SIG-M5 treated with dmso at 0.1 percent for 504 hours (cell line): ENCODE data around the gene CNIH3.
"Not testable (repeated sequence)": the region's sequence is repeated elsewhere in the genome, so short reads cannot be mapped to it uniquely, and the experiment has no call there.

ENCODE experiments used
- DNase-seq: peaks from one replicate; lab custom pipeline; 2025; ENCODE audit not compliant: unreplicated experiment; lab: John Stamatoyannopoulos, UW

The CNIH3 gene

GRCh38 chr1:224684979-224685425 is 68.9 kb downstream of the CNIH3 start:
- no peak for DNase-seq

GRCh38 chr1:224686140-224686539 is 70.0 kb downstream of the CNIH3 start:
- DNase-seq = not testable (repeated sequence)

DNA sequence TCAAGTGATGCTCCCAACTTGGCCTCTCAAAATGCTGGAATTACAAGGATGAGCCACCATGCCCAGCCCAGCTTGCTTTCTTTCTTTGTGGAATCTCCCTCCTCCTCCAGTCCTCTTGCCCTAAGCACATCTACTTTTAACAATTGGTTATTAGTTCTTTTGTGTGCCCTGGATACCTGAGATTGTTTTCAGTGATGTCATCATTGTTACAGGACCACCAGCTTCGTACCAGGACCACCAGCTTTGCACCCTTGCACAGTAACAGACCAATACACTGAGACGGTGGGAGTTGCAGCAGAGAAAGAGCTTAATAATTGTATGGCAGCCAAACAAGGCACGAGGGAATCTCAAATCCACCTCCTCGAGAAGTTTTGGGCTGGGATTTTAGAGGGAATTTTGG is 71.3 kb downstream of the CNIH3 start:
- DNase-seq = no peak

DNA sequence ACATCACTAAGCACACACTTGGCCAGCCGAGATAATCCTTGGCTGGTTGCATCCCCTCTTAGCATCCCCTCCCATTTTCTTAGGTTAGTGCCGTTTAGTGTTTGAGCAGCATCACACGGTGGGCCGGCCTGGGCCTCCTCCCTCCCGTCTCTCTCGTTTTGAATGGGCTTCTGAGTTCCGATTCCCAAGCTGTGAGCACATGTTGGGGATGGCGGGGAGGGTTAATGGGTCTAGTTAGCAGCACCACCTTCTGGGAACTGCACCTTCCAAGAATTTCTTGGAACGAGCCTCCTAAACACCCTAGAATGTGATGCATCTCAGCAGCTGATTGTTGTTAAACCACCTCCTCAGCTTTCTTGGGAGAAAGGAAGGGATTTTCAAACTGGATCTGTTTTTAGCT is 73.3 kb downstream of the CNIH3 start:
- no peak for DNase-seq

DNA sequence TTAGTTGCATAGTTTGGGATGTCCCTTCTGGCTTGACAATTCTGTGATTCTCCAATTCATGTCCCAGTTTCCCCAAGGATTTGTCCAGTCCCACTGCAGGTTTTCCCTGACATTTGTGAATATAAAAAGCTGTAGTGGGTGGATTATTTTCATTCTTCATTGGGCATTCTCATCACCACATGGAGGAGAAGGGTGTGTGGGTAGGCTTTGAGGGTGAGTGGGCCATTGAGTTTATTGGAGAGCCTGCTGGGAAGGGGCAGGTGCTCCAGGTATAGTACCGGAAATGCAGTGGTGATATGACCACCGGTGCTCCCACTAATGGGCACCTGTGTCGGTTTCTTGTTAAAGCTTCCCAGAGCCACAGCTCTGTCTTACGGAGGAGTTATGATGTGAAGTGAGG is 74.5 kb downstream of the CNIH3 start:
- no peak for DNase-seq

DNA sequence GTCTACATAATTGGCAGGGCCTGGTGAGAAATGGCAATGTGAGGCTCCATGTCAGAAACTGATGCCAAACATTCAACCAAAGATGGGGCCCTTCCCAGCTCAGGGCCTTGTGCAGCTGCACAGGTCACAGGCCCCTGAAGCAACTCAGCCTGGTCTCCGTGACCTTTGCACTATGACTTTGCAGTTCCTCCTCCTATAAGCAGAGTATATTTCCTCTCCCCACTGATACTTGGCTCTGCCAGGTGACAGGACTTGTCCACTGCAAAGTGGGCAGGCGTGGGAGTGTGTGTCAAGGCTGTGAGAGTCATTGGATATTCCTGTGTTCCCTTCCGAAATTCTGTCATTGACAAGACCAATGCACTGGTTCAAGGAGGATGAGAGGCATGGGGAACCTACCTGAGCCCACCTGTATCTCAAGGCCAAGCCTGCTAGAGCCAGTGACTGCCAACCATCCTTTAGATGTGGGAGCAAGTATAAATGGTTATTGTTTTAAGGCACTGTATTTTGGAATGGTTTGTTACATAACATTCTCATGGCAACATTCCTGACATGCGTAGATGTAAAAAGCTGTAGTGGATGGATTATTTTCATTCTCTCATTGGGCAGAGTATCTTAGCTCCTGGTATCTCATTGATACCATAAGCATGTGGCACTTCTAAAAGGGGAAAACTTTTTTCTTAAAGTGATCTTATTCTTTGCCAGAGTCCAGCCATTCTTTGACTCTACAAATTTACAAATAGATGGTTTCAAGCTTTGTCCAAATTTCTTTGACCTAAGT is 75.2 kb downstream of the CNIH3 start:
- no peak for DNase-seq

GRCh38 chr1:224694969-224695368 is 78.9 kb downstream of the CNIH3 start:
- no peak for DNase-seq

GRCh38 chr1:224696021-224696420 is 79.9 kb downstream of the CNIH3 start:
- DNase-seq = no peak

- DNase-seq = no peak
These were observed 81.0 kb downstream of the CNIH3 start for GRCh38 chr1:224696891-224697765.

DNA sequence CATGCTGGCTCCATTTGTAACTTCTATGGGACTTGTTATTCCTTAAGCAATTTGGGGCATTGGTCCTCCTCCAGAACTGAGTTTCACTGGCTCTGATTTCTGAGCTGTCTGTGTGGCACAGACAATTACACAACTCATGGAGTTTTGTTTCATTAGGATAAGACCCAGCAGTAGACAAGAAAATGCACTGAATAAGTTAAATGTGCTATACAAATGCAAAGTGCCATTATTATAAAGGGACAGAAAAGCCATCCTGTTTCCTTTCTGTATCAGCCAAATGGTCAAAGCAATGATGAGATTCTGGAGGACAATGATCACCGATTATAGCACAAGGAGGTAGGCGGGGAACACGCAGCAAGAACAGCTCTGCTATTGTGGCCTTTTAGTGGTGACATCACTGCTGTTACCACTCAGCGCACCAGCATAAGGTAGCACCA is 81.9 kb downstream of the CNIH3 start:
- no peak for DNase-seq

GRCh38 chr1:224700918-224701531 is 84.9 kb downstream of the CNIH3 start:
- no peak for DNase-seq

DNA sequence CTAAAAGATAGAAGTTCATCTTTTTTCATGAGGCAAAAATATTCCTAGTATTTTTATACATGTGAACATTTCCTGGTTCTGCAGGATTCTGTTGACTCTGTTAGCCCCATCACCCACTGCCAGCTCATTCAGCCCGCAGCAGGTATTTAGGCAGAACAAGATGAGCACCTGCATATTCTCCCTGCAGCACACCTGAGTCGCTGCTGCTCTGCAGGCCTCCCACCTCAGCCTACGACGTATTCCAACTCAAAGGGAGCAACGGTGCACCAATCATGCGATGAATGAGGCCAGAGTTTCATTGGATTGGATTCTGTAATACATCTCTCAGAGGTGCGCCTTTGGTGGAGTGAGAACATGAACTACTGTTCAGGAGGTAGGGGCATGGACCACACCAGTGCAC is 87.6 kb downstream of the CNIH3 start:
- DNase-seq = no peak

DNA sequence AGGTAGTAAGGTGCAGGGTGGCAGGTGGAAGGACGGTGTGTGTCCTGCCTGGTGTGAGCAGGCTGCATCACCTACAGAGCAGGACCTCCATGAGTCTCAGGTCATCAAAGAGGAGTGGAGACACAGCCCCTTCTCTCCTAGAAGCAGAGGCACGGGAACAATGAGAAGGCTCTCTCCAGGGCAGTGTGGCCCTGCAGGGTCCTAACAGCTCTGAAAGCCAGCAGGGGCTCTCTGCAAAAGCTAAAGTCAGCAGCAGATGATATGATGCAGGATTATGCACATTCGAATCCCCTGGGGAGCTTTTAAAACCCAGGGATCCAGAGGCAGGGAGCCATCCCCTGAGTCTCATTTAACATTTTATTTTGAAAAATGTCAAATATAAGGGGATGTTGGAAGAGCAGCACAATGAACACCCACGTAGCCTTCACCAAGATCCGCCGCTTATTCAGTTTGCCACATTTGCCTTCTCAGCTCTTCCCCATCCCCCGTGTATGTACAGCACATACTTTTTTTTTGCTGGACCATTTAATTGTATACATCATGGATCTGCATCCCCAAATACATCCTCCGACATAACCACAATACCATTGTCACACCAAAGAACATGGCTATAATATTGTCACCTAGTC is 88.1 kb downstream of the CNIH3 start:
- DNase-seq = no peak

GRCh38 chr1:224705578-224705977 is 89.5 kb downstream of the CNIH3 start:
- DNase-seq = no peak

- no peak for DNase-seq
These were observed 92.0 kb downstream of the CNIH3 start for GRCh38 chr1:224707843-224708725.

GRCh38 chr1:224710196-224710595 is 94.1 kb downstream of the CNIH3 start:
- no peak for DNase-seq

DNA sequence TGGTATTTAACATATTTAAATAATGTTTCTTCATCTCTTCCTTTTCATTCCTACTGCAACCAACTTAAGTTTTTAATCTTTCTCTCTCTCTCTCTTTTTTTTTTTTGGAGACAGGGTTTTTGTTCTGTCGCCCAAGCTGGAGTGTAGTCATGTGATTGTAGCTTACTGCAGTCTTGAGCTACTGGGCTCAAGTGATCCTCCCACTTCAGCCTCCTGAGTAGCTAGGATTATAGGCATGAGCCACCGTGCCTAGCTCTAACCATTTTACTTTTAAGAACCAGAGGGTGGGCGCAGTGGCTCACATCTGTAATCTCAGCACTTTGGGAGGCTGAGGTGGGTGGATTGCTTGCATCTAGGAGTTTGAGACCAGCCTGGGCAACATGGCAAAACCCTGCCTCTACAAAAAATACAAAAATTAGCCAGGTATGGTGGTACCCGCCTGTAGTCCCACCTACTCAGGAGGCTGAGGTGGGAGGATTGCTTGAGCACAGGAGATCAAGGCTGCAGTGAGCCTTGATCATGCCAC is 95.2 kb downstream of the CNIH3 start:
- not testable (repeated sequence) for DNase-seq

GRCh38 chr1:224711876-224712275 is 95.8 kb downstream of the CNIH3 start:
- DNase-seq = no peak

- no peak for DNase-seq
These were observed 97.1 kb downstream of the CNIH3 start for GRCh38 chr1:224713228-224713627.

GRCh38 chr1:224714553-224714952 is 98.4 kb downstream of the CNIH3 start:
- DNase-seq = no peak
